Measurements from ENCODE around the gene DSCAM. TPM values are rescaled to one million over a fixed set of nuclear protein-coding genes. Genes with fewer than 3 reads are reported as not detected.

DSCAM gene
- total RNA-seq, 1 donor: not detected

DNA sequence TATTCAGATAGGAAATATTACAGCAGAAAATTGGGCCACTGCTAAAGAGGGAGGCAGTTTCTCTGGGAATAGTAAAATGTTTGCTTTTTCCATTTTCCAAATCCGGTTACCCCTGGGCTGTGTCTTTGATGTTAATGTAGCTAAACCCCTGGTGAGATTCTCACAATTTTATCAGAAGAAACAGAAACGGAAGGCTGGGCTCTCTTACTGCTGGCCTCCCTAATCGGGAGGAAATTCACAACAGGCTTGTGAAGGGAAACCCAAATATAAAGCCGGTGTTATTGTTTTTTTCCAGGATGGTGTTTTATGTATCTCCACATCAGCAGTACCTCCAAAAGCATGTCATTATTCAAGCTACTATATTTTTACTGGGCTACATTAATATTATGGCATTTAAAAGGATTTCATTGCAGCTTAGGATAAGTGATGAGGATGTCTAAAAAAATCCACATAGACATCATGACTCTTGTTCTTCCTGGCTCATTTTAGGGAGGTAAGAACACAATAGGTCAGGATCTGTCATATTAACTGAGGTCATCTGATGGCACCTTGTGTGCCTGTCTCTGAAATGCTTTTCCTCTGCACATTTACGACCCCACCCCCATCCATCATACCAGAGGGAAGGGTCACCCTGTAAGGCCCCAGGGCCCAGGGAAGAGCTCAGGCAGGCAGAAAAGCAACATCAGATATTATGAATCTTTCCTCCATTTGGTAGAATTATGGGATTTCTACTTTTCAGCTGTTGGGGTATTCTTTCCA lies 158.7 kb downstream of the DSCAM start:
- DNase-seq (ENCODE audit: insufficient read length, low spot score, missing footprints): no peak
- no peaks in the 10 kb centered on the region for H3K79me2 ChIP-seq (ENCODE audit: insufficient read depth, low read length)
- H3K27ac ChIP-seq (ENCODE audit: low read depth, low read length): no peak overlapping the region
- no peaks in the 10 kb centered on the region for H3K36me3 ChIP-seq (ENCODE audit: insufficient read depth, low read length)
- H3K4me2 ChIP-seq (ENCODE audit: insufficient read depth, low read length): no peak overlapping the region
- H4K20me1 ChIP-seq (ENCODE audit: insufficient read depth, low read length): no peaks in the 10 kb centered on the region
- no peaks in the 10 kb centered on the region for H3K27me3 ChIP-seq (ENCODE audit: insufficient read depth, low read length)
- H3K4me1 ChIP-seq (ENCODE audit: insufficient read depth, low read length): no peaks in the 10 kb centered on the region
- peaks cover 2% of the 10 kb centered on the region for H3K9me3 ChIP-seq (ENCODE audit: low read depth, low read length)
- no peak overlapping the region for H3K4me3 ChIP-seq (ENCODE audit: insufficient read depth, low read length)
- TF ChIP-seq, protein P1, sequence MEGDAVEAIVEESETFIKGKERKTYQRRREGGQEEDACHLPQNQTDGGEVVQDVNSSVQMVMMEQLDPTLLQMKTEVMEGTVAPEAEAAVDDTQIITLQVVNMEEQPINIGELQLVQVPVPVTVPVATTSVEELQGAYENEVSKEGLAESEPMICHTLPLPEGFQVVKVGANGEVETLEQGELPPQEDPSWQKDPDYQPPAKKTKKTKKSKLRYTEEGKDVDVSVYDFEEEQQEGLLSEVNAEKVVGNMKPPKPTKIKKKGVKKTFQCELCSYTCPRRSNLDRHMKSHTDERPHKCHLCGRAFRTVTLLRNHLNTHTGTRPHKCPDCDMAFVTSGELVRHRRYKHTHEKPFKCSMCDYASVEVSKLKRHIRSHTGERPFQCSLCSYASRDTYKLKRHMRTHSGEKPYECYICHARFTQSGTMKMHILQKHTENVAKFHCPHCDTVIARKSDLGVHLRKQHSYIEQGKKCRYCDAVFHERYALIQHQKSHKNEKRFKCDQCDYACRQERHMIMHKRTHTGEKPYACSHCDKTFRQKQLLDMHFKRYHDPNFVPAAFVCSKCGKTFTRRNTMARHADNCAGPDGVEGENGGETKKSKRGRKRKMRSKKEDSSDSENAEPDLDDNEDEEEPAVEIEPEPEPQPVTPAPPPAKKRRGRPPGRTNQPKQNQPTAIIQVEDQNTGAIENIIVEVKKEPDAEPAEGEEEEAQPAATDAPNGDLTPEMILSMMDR (IDR thresholded peaks at IDR 0.05; ENCODE audit: extremely low read depth, low read depth, low read length): no peak
- no peak overlapping the region for H2AFZ ChIP-seq (ENCODE audit: low read length)

DNA sequence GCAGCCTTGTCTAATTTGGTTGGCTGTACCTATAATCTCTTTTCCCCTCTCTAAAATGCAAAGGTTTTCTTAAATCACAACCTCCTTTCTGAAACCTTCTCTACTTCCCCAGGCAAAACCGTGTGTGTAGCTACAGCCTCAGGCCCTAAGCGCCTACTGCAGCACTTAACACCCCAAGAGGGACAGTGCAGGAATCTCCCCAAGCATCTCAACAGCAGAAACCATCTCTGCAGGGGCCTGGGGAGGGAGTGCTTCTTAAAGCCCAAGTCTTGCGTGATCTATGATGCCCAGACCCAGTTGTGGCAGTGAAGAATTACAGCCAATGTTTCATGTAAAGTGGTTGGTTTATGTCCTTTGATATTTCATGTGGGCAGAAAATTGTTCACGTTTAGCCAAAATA lies 159.3 kb downstream of the DSCAM start:
- Histone ChIP-seq H3K4me3 (ENCODE audit: insufficient read depth, low read length) (no peak overlapping the region), H3K79me2 (ENCODE audit: insufficient read depth, low read length) (no peaks in the 10 kb centered on the region), H2AFZ (ENCODE audit: low read length) (no peak overlapping the region), H3K27ac (ENCODE audit: low read depth, low read length) (no peak overlapping the region), H4K20me1 (ENCODE audit: insufficient read depth, low read length) (no peaks in the 10 kb centered on the region), H3K27me3 (ENCODE audit: insufficient read depth, low read length) (no peaks in the 10 kb centered on the region), H3K4me2 (ENCODE audit: insufficient read depth, low read length) (no peak overlapping the region), H3K36me3 (ENCODE audit: insufficient read depth, low read length) (no peaks in the 10 kb centered on the region), H3K4me1 (ENCODE audit: insufficient read depth, low read length) (no peaks in the 10 kb centered on the region), H3K9me3 (ENCODE audit: low read depth, low read length) (peaks cover 2% of the 10 kb centered on the region)
- TF ChIP-seq, protein P1 (IDR thresholded peaks at IDR 0.05; ENCODE audit: extremely low read depth, low read depth, low read length): no peak
- DNase-seq (ENCODE audit: insufficient read length, low spot score, missing footprints): no peak

DNA sequence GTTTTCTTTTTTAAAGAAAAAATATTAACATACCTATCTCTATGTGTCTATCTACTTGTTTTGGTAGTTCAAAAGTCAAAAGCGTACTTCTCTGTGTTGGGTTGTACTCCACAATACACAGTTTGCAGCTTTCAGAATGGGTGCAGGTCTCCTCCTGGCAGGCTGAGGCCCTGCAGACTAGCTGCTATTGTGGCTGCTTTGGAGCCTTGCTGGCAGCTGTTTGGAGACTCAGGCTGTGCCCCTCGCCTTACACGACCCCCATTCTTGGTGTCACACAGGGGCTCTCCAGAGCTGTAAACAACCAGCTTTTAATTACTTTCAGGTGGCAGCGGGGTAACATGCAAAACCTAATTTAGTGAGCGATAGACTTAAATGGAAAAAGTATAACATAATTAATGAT lies 160.4 kb downstream of the DSCAM start:
- Histone ChIP-seq H3K4me1 (ENCODE audit: insufficient read depth, low read length) (no peaks in the 10 kb centered on the region), H3K9me3 (ENCODE audit: low read depth, low read length) (peaks cover 2% of the 10 kb centered on the region), H3K4me3 (ENCODE audit: insufficient read depth, low read length) (no peak overlapping the region), H3K4me2 (ENCODE audit: insufficient read depth, low read length) (no peak overlapping the region), H4K20me1 (ENCODE audit: insufficient read depth, low read length) (no peaks in the 10 kb centered on the region), H3K27me3 (ENCODE audit: insufficient read depth, low read length) (no peaks in the 10 kb centered on the region), H2AFZ (ENCODE audit: low read length) (no peak overlapping the region), H3K79me2 (ENCODE audit: insufficient read depth, low read length) (no peaks in the 10 kb centered on the region), H3K36me3 (ENCODE audit: insufficient read depth, low read length) (no peaks in the 10 kb centered on the region), H3K27ac (ENCODE audit: low read depth, low read length) (no peak overlapping the region)
- TF ChIP-seq, protein P1 (IDR thresholded peaks at IDR 0.05; ENCODE audit: extremely low read depth, low read depth, low read length): no peak
- no peak for DNase-seq (ENCODE audit: insufficient read length, low spot score, missing footprints)

- no peak for DNase-seq (ENCODE audit: insufficient read length, low spot score, missing footprints)
- Histone ChIP-seq H3K27ac (ENCODE audit: low read depth, low read length) (no peak overlapping the region), H3K4me2 (ENCODE audit: insufficient read depth, low read length) (no peak overlapping the region), H3K4me1 (ENCODE audit: insufficient read depth, low read length) (no peaks in the 10 kb centered on the region), H4K20me1 (ENCODE audit: insufficient read depth, low read length) (no peaks in the 10 kb centered on the region), H3K79me2 (ENCODE audit: insufficient read depth, low read length) (no peaks in the 10 kb centered on the region), H3K4me3 (ENCODE audit: insufficient read depth, low read length) (no peak overlapping the region), H2AFZ (ENCODE audit: low read length) (no peak overlapping the region), H3K27me3 (ENCODE audit: insufficient read depth, low read length) (no peaks in the 10 kb centered on the region), H3K36me3 (ENCODE audit: insufficient read depth, low read length) (no peaks in the 10 kb centered on the region), H3K9me3 (ENCODE audit: low read depth, low read length) (peaks cover 2% of the 10 kb centered on the region)
- TF ChIP-seq, protein P1 (IDR thresholded peaks at IDR 0.05; ENCODE audit: extremely low read depth, low read depth, low read length): no peak
These were observed 161.8 kb downstream of the DSCAM start for GRCh38 chr21:40685141-40685540.

Data from osteoblast (primary cell).